ENCODE data around the gene FUT2.

Gene FUT2

DNA sequence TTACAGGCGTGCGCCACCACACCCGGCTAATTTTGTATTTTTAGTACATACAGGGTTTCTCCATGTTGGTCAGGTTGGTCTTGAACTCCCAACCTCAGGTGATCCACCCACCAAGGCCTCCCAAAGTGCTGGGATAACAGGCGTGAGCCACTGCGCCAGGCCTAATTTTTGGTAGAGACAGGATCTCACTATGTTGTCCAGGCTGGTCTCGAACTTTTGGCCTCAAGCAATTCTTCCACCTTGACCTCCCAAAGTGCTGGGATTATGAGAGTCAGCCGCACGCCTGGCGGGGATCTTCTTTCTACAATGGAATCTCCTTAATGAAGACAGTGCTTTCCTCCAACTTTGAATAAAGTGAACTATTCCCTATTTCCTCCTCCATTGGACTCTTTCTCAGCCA is 38.9 kb downstream of the FUT2 start:
- DNase-seq = no peak

DNA sequence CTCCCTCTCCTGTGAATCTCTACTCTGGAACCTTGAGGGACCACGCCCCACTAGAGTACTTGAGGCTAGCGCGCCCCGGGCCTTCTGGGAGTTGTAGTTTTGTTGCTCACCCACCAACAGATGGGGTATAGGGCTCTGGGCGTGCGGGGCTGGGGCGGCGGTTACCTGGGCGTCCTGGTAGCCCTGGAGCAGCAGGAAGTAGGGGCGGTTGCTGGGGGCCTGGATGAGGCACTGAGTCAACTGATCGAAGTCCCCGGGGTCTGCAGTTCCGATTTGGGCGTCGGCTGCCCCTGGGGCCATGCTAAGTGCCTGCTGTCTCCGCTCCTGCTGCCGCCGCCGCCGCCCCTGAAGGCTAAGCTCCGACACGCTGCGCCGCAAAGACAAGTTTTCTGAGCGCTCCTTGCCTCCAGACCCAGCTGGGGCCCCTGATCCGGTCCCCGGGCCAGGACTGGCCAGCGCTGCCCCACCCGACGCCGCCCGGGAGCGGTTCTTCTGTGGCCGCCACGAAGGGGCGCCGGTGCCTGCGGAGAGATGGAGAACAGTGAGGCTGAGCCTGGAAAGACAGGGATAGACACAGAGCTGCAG is 39.4 kb downstream of the FUT2 start:
- no peak for DNase-seq

DNA sequence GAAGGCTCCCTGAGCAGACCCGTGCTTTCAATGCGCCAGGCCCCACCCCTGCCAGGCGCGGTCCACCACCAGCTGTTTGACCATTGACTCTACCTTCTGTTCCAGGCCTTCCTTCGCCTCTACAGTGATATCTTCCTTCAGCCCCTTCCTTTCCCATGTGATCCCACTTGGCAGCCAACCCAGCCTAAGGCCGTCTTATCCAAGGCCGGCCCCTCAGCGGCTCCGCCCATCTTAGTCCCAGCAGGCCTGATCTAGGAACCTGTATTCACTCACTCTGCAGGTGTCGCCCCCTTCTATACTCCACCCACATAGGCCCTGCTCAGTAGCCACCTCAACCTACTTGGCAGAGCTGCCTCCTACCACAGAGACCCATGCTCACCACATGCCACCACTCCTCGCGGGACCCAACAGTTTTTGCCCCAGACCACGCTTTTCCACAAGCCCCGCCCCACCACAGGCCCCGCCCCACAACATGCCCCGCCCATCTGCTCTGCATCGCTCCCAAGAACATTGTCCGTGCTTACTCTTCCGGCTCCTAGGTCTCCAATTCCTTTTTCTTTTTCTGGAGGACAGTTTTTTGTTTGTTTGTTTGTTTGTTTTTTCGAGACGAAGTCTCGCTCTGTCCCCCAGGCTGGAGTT is 41.7 kb downstream of the FUT2 start:
- DNase-seq = peak; percentile 30

DNA sequence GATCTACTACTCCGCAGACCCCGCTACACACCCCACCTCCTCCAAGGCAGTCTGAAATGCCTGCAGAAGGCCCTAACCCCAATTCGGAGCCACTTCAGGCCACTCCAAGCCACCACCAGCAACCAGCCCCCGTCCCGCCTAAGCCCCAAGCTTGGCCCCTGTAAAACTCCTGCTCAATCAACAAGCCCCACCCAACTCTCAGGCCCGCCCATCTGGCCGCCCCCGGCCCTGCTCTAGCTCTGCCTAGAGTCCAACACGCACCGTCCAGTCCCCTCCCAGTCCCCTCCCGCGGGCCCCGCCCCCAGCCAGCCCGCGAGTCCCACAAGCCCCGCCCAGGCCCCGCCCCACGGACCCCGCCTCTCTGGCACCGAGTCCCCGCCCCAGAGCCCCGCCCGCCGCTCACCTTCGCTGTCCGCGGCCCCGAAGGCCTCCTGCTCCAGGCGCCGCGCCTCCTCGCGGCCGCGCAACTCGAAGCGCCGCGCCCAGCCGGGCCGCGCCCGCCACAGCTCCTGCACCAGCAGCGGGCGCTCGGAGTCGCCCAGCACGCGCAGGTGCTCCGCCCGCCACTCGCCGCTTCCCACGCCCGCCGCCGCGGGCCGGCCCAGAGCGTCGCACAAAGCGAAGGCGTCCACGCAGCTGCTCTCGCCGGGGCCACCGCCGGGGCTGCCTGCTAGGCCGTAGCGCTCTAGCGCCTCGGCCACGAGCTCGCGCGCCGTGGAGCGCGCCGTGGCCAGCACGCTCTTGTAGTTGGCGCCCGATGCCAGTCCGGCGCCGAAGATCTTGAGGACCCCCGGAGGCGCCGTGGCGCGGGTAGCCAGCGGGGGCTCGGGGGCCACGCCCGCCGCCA is 43.0 kb downstream of the FUT2 start:
- peak; percentile 88 for DNase-seq

DNA sequence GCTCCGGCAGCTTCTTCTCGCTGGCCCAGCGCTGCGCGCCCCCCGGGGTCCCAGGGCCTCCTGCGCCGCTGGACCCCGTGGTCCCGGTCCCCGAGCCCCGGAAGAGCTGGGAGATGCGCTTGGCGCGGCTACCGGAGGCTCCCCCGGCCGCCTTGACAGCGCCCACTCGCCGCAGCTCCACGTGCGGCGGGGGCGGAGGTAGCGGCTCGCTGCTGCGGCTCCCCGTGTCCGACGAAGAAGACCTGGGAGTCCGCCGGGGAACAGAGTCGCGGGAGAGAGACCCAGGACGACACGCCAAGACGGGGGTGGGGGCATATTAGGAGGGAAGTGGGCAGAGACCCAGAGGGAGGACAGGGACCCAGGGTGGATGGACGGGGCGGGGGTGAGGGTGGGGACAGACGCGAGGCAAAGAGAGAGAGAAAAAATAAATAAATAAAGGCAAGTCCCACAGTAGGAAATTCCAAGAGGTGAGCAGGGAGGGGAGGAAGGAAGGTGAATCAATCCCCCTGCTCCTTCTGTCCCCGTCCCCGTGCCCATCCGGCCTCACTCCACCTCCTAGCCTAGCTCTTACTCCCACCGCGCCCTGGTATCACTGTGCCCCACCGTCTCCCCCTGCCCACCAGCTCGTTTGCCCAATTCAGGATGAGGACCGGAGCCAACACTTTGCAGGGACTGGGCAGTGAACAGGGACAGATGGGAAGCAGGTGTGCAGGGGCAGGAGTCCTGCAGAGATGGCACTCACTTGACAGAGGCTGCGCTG is 43.8 kb downstream of the FUT2 start:
- DNase-seq = no peak

DNA sequence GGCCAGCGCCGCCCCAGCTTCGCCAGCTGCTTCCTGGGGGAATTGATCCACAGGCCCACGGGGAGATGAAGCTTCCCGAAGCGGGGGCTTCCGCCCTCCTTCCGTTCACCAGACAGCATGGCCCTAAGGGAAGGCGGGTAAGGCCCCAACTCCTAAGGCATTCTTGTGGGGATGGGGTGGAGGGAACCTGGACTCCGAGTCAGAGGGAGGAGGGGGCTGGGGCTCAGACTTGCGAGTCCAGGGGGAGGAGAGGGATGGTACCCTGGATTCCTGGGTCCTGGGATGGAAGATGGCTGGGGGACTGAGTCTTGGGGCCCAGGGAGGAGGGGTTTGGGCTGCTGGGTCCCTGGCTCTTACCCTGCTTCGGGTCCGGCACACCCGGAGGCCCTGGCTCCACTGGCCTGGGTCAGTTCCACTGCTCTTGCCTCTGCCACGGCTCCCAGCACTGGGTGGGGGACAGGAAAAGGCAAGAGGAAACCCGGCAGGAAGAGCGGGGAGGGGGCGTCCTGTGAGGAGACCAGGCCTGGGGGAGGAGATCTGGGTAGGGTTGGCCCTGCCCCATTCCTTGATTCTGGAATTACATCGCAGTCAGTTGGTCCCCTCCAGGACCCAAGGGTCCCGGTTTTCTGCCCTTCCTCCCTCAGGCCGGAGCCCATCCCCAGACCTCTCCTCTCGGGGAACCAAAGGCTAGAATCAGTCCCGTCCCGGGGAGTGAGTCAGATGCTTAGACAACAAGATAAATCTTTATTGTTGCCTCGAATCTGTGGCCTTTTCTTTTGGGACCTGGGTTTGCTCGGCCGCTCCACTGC is 44.6 kb downstream of the FUT2 start, which contains the start of gene RASIP1:
Gene RASIP1, minus strand, starts transcription at position 447 of the 809 bp plus-strand sequence. Its CDS starts 328 bp downstream, at position 119.
- no peak for DNase-seq

DNA sequence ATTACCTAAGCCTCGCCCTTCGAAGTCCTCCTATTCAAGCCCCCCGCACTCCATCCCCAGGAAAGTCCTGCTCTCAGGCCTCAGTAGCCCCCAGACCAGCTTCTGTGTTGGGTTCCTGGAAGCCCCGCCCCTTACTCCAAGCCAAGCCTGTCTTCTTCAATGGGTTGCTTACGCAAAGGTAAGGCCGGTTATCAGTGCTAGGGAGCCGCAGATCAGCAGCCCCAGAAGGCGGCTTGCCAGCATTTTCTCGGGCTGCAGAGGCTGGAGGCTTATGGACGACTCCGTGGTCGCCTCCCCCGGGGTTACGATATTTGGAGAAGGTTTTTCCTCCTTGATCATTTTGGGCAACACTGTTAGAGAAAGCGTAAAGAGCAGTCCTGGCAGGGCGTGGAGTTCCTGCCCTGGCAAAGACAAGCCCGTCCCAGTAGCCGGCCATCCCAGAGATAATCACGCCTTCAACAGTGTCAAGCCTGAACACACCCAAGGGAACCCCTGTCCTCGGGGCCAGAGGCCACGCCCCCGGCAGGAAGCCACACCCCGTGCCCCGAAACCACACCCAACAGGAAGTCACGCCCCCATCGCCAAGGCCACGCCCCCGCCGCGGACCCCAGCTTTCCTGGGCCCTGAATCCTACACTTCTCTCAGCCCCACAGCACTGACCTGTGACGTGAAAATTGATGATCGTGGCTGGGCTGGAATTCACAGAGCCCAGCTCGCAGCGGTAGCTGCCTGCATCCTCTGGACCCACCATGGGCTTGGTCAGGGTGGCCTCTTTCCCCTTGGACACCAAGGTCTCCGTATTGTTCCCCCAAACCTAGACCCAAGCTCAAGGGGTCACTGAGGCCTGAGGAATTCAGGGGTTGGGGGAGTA is 45.6 kb downstream of the FUT2 start:
- DNase-seq = no peak

DNA sequence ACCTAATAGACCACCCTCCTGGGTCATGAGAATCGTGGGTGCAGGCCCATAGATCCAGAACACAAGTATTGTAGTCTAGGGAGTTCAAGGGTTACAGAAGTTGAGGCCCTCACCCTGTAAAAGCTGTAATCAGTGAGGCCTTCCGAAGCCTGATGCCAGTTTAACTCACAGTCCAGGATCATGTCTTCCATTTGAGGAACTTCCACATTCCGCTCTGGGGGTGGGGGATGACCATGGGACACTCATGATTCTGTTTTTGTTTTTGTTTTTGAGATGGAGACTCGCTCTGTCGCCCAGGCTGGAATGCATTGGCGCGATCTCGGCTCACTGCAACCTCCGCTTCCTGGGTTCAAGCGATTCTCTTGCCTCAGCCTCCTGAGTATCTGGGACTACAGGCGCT is 46.3 kb downstream of the FUT2 start:
- DNase-seq = no peak

DNA sequence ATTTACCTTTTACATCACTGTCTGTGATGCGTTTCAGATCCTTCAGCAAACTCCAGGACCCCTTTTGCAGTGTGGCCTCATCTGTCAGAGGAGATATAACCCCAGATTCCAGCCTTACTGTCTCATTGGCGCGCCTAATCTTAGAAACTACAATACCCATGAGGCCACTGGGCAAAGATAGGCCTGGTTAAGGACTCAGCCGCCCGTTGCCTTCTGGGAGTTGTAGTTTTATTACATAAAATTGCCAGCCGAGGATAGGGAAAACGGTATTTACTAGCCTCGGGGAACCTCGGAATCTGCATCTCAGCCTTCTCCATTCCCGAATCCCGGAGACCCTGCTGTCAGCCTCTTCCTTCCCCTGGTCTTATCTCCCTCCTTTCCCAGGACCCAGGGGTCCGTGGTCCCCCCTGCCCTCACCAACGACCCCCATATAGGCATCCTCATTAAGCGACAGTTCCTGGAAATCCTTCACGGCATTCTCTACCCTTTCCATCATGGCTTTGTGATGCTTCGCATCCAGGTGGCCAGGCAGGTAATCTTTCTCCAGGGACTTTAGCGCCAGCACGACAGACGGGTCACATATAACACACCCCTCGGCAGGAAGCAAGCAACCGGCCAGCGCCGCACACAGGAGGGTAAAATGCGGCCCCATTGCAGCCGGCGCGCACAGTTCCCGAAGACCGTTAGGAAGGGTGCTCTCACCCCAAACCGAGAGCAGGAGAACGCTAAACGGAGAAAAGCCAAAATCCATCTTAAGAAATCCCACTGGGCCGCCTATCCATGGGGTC is 49.6 kb downstream of the FUT2 start:
- DNase-seq = peak; percentile 32

DNA sequence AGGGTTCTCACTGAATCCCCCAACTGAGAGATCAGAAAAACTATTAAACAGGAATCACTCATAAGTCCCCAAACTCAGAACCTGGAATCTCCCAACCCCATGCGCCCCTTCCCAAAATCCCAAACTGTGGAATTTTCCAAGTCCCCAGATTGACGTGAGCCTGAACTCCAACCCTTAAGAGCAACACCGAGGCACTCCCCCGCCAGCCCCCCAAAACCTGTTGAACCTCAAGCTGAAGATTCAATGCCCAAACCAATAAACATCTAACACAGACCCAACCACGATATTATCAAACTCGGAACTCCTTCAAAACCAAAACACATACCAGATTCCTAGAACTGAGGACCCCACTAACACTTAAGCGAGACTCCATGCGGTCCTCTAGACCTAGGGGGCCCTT is 50.3 kb downstream of the FUT2 start:
- no peak for DNase-seq

DNA sequence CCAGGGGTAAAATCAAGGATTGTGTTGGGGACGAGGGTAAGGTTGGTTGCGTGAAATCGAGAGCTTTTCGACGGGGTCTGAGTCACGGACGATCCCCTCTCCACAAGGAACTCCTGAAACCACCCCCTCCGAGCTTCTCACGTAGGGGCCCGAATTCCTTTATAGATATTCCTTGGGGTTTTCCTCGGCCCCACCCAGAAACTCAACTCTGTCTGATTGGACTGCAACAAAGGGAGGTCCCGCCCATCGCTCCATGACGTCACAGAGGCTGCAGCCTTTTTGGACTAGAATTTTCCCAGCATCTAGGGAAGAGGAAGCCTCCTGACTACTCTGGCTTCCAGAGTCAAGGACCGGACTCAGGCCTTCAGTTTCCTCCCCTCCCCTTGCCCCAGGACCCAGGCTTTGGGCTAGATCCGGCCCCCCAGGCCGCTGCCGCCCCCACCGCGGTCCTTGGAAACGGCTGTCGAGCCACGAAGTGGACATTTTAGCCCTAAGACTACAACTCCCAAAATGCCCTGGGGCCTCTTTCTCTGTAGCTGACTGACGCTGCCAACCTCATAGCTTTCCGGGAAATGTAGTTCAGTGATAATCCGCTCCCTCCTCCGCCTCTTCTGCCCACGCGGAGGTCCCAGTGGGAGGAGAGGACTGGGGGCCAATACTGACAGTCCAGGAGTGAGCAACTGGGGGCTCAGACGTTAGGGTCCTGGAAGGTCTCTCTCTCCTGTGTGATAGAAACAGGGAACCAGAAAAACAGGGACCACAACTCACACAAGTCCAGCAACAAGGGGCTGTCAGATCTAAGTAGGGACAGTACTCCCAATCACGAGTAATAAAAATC is 51.2 kb downstream of the FUT2 start, which contains the start of gene IZUMO1:
Gene IZUMO1, minus strand, starts transcription at position 172 of the 838 bp plus-strand sequence. CDS start 1,050 bp downstream, outside the sequence.
- no peak for DNase-seq

DNA sequence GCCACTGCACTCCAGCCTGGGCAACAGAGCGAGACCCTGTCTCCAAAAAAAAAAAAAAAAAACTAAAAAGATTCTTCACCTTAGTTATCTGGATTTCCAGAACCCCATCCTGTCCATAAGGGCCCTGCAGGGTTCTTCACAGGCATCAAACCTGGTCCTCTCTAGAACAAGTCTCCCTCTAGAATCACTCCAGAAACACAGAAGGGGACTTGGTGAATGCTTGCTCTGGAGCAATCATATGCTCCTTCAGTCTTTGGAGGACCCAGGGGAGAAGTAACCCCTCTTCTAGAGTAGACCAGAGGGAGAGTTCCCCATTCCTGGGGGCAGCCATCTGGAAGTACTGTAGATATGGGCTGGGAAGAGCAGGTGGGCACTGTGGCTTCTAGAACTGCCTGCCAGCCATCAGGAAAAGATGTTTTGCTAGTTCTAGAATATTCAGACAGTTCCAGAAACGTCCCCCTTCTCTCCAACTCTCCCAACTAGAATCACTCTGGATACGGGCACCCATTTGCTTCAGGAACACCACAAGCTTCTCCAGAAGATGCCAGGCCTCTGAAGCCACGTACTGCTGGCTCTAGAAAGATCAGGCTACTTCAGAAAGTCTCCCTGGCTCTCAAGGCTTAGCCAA is 53.9 kb downstream of the FUT2 start:
- no peak for DNase-seq

DNA sequence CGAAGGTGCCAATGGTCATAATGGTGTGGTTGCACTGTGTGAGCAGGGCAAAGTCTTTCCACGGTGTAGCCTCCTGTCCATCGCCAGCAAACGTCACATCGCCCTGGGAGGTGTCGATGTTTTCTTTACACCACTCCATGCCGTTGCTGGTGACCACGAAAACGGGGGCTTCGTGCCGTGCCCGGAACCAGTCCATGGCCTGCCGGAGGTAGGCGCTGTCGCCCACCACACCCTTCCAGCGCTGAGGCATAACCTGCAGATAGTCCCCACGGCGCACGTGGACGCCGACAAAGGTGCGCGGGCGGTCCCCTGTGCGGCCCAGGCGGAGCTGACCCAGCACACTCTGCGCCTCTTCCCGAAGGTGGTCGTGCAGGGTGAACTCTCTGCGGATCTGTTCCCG is 54.6 kb downstream of the FUT2 start:
- no peak for DNase-seq

DNA sequence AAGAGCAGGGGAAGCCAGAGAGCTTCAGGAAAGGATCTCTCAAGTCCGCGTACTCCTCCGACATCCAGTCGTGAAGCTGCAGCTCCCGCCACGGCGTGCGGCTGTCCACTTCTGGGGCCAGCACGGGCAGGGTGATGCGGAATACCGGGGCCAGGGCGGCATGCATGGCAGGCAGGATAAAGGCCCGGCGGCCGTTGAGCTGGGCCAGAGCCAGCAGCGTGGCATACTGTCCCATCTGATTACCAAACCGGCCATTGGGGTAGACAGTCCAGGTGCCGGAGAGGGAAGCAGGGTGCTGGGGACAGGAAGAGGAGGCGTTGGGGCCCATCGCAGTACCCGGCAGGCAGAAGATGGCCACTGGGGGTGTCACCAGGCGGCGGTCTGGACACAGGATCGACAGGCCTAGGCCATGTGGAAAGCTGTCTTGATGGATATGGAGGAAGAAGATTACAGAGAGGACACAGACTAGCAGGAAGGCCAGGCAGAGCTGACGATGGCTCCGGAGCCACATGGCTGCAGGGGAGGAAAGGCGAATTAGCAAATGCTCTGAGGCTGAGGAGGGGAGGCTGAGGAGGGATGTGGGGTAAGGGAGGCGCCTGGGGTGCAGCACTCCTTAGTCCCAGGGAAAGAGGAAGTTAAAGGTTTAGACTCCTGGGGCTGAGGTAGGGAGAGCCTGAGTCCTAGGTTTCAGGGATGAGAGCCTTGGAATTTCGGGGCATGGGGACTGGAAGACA is 55.2 kb downstream of the FUT2 start:
- DNase-seq = no peak

DNA sequence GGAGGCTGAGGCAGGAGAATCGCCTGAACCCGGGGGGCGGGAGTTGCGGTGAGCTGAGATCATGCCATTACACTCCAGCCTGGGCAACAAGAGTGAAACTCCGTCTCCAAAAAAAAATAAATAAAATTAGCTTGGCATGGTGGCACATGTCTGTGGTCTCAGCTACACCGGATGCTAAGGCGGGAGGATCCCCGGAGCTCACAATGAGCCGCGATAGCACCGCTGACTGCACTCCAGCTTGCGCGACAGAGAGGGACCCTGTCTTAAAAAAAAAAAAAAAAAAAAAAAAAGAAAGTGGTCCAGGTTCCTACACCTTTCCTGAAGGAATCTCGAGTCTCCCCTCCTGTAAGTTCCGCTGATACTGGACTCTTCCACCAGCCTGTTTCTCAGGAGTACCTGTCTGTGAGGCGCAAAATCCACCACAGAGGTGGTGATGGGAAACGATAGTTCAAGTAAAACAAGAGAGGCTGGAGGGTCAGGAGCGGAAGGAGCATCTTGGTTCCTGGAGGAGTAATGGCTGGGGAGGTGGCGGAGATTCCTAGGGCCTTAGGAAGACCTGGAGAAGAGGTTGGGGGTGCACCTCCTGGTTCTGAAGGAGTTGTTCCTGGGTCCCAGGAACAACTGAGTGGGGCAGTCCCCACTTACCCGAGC is 56.2 kb downstream of the FUT2 start:
- DNase-seq = no peak

DNA sequence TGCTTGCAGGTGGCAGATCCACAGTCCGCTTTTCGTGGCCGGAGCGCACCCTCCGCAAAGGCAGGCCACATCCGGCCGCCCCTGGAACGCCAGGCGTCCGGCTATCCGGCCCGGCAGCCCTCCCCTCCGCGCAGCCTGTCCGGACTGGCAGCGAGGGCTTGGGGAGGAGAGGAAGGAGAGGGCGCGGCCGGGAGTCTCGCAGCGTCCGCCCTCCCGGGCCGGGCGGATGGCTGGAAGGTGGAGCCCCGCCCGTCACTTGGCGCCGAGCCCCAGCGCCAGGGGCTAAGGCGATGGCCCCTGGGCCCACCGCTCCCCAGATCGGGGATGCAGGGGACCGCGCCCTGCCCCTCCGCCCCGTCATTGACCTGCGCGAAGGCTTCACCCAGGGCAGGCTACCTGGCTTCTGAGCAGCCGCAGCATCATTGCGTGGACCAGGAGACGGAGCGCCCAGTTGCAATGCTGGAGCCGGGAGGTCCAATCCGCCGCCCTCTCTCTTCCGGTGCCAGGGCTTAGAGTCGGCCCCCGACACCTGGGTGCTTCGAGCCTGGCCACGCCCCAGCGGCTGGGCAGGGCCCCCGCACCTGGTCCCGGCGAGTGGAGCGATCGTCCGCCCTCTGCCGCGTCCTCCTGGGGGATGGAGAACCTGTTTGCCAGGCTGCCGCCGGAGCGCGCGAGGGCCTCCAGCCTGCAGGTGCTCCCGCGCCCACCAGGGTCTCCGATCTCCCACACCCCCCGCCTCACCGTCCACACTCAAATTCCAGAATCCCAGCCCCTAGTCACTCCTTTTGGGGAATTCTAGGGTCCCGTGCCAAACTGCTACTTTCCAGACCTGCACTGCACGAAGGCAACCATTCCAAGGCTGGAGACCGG is 57.0 kb downstream of the FUT2 start, which contains the start of gene FUT1:
Gene FUT1, minus strand, starts transcription at position 146 of the 870 bp plus-strand sequence. CDS start 1,360 bp downstream, outside the sequence.
- DNase-seq = peak; percentile 92

All from NCI-H2029 (cell line).